VCaP (cell line): Measurements from ENCODE around the gene MMRN1.

Source experiments
- H3K27ac ChIP-seq: fragments of 450-650 bp; 2 replicates; pipeline ENCODE4 v1.5.1; 2017
- CTCF ChIP-seq: fragments of 450-650 bp; conservative IDR thresholded peaks from 2 replicates; pipeline ENCODE4 v1.5.1; 2017; ENCODE audit warnings: mild to moderate bottlenecking, moderate library complexity

MMRN1 gene

DNA sequence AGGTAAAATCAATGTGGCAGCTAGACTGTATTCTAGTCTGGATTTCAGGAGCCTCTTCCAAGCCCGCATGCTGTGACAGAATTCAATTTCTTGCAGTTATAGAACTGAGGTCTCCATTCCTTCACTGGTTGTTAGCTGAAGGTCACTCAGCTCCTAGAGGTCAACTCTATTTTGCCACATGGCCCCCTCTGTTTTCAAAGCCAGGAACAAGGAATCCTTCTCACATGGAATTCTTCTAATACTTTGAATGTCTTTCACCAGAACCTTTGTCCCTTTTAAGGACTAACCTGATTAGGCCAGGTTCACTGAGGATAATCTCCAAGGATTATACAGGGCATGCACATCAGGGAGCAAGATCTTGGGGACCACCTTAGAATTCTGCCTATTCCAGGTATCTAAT, 23.4 kb upstream of the MMRN1 start:
- no peak overlapping the region for H3K27ac ChIP-seq
- no peak for TF ChIP-seq CTCF

- no peak overlapping the region for H3K27ac ChIP-seq
- TF ChIP-seq CTCF, result no peak
Measured at GRCh38 chr4:89876548-89876947, 18.1 kb upstream of the MMRN1 start.

GRCh38 chr4:89878611-89879010, 16.0 kb upstream of the MMRN1 start:
- TF ChIP-seq CTCF, result no peak

DNA sequence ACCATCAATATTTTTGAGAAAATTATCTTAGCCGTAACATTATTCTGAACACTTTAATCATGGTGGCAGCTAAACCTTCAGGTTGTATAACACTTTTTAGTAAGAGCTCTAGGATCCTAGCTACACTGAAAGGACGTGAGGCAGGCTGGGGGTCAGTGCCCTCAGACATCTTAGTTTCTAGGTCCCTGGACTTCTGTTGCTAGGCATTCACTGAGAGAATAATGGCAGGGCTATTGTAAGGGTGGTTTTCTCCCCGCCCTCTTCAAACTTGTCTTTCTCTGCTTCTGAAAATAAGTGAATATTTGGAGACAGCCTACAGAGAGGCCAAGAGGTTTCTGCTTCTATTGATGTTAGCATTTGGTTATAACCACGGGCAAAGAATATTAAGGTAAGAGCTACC, 15.4 kb upstream of the MMRN1 start:
- TF ChIP-seq CTCF, result no peak
- no peak overlapping the region for H3K27ac ChIP-seq

More at GRCh38 chr4:89878611-89879010, 16.0 kb upstream of the MMRN1 start:
- no peak overlapping the region for H3K27ac ChIP-seq

- H3K27ac ChIP-seq, result no peak overlapping the region
- TF ChIP-seq CTCF, result no peak
Measured at GRCh38 chr4:89889289-89889688, 5.4 kb upstream of the MMRN1 start.

- TF ChIP-seq CTCF, result no peak
- no peak overlapping the region for H3K27ac ChIP-seq
Measured at GRCh38 chr4:89897867-89898266, 3.2 kb downstream of the MMRN1 start.

DNA sequence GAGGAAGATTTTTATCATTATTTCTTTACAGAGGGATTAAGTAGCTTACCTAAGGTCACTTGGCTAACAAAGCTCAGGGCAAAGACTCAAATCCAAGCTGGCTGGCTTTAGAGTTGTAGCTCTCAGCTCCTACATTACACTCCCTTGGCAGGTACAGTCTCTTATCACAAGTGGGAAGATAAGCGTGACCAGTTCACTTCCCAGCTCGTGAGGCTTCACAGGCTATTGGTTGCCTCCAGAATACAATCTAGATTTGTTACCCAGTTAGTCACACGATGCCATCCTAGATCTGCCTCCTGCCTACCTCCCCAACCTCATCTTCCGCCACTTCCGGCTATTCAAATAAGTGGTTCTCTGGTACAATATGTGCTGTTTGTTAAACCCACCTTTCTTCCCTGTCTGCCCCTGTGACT, 3.7 kb downstream of the MMRN1 start:
- H3K27ac ChIP-seq, result no peak overlapping the region
- no peak for TF ChIP-seq CTCF

- H3K27ac ChIP-seq, result no peak overlapping the region
- TF ChIP-seq CTCF, result no peak
Measured at GRCh38 chr4:89899152-89899551, 4.5 kb downstream of the MMRN1 start.
